Measurements from ENCODE around the gene ZNF598. TPM values are rescaled to one million over a fixed set of nuclear protein-coding genes. Genes with fewer than 3 reads are reported as not detected.

Gene ZNF598
- polyA plus RNA-seq, 4 donors: 13.8 to 30.8 (median 26.6) TPM

GRCh38 chr16:2008631-2009163, 924 bp downstream of the ZNF598 start:
- no peak for DNase-seq (ENCODE audit: low read depth in 4 of 4, low spot score in 2 of 4)

GRCh38 chr16:2008009-2008526, 1.6 kb downstream of the ZNF598 start:
- no peak for DNase-seq (ENCODE audit: low read depth in 4 of 4, low spot score in 2 of 4)

- no peak for DNase-seq (ENCODE audit: low read depth in 4 of 4, low spot score in 2 of 4)
Observed at GRCh38 chr16:2007081-2007836, 2.4 kb downstream of the ZNF598 start.

- DNase-seq (ENCODE audit: low read depth in 4 of 4, low spot score in 2 of 4): no peak
Observed at GRCh38 chr16:2006317-2006716, 3.3 kb downstream of the ZNF598 start.

GRCh38 chr16:2005646-2006045, 4.0 kb downstream of the ZNF598 start:
- DNase-seq (ENCODE audit: low read depth in 4 of 4, low spot score in 2 of 4): no peak

DNA sequence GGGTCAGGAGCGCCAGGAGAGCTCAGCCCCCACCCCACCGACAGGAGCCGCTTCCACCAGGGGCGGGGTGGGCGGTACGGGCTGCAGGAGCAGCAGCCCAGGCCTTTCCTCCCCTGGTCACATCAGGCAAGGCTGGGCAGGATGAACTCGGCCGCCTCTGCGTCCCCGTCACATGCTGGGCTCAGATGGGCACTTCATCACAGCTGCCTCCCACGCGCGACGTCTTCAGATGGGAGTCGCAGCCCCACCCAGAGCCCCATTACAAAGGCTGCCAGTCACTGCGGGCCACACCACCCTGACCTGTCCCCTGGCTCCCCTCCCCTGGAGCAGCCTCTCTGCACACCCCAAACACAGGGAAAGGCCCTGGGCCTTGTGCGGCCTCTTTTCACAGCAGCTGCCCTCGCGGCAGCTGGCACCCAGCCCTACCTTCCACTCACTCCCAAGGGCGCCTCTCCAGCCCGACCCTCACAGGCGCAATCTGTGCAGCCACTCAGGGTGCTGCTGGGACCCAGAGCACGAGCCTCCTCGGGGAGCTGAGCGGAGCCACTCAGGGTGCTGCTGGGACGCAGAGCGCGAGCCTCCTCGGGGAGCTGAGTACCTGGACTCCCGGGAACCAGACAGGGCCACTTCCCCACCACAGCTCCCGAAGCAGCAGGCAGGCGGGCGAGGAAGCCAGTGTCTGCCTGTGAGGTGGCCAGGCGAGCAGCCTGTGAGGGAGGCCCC, 4.7 kb downstream of the ZNF598 start:
- no peak for DNase-seq (ENCODE audit: low read depth in 4 of 4, low spot score in 2 of 4)

DNA sequence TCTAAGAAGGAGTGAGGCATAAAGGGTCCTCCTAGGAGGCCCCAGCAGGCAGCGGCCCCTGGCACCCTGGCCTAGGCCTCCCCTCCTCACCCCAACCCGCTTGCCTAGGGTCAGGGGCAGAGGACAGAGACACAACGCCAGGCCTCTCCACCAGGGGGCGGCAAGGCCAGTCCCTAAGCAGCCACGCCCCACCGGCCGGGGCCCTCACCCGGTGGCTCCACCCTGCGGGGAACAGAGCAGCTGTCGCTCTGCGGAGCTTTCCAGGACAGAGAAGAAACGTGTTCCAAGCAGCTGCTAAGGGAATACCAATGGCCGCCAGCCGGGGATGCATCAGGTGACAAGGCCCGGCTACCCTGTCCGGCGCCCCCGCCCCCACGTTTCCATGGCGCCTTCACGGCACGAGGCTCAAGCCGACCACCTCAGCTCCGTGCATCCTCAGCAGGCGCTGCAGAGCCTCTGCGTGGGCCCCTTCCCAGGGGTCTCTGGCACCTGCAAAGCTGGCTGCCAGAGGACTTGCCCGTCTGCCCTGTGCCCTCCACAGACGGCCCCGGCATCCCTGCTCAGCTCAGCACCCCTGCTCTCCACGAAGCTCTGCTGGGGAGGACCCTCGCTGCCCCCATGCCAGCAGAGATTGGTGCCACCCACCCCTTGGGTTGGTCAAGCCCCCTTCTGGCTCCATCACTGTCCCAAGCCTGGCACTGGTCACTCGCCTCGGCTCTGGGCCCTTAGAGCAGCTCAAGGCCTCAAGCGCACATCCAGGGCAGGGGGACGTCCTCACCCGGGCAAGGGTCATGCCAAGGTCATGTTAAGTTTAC, 5.6 kb downstream of the ZNF598 start:
- DNase-seq (ENCODE audit: low read depth in 4 of 4, low spot score in 2 of 4): peak in 1 of 4 donors; percentile 61

- no peak for DNase-seq (ENCODE audit: low read depth in 4 of 4, low spot score in 2 of 4)
Observed at GRCh38 chr16:2003231-2003826, 6.3 kb downstream of the ZNF598 start.

DNA sequence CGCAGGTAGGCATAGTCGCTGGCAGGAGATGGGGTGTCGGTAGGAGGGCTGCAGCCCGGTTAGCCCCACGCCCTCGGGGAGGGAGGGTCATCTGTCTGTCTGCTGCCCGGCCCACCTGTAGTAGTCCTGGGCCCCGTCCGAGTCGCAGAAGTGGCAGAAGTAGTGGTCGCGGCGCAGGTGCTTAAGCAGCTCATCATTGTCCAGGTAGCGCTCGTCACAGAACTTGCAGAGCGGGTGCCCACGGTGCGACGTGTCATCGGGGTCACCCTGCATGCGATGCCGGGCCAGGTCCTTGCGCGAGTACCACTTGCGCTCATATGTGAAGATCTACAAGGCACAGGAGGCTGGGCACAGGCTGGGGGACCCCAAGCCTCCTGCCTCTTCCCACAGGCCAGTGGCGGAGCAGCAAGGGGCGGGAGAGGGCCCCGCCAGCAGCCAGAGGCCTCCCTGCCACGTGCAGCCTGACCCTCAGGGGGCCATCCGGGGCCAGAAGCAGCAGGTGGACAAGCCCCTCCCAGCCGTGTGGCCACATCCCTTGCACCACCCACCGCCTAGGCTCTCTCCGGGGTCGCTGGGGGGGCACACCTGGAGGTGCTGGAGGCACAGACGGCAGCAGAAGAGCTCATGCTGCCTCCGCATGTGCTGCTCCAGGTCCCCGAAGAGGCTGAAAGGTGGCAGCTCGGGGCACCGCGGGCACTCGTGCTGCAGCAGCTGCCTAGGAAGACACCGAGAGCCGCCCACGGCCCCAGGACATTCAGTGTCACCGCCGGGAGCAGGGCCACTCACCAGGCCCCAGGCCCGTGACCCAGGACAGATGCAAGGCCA, 7.0 kb downstream of the ZNF598 start:
- no peak for DNase-seq (ENCODE audit: low read depth in 4 of 4, low spot score in 2 of 4)

GRCh38 chr16:2001456-2002355, 7.9 kb downstream of the ZNF598 start:
- DNase-seq (ENCODE audit: low read depth in 4 of 4, low spot score in 2 of 4): no peak

GRCh38 chr16:2001035-2001434, 8.6 kb downstream of the ZNF598 start:
- no peak for DNase-seq (ENCODE audit: low read depth in 4 of 4, low spot score in 2 of 4)

DNA sequence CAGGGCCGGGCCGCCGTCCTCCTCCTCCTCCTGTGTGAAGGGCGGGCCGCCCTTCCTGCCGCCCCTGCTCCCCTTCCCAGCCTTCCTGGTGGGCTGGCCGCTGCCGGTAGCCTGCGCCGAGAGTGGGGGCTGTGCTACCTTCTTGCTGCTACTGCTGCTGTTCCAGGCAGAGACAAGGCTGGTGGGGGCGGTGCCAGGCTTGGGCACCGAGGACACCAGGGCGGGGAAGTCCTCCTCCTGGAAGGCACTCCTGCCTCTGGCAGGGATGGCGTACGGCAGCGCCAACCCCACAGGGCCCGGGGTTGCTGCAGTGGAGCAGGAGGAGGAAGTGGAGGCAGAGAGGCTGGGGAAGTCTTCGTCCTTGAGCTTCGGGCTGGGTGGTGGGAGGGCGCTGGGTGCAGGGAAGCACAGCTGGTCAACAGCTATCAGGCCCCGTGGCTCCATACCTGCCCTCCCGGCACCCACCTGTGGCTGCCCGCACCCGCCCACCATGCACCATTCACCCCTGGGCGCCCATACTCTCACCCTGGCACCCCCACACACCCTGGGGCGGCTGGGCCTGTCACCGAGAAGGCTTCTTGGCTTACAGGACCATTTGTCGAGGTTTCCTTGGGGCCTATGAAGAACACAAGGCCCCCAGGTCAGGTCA, 9.6 kb downstream of the ZNF598 start:
- no peak for DNase-seq (ENCODE audit: low read depth in 4 of 4, low spot score in 2 of 4)

- no peak for DNase-seq (ENCODE audit: low read depth in 4 of 4, low spot score in 2 of 4)
Observed at GRCh38 chr16:1998852-1999801, 10.5 kb downstream of the ZNF598 start.

GRCh38 chr16:1998360-1998835, 11.2 kb downstream of the ZNF598 start:
- DNase-seq (ENCODE audit: low read depth in 4 of 4, low spot score in 2 of 4): no peak

DNA sequence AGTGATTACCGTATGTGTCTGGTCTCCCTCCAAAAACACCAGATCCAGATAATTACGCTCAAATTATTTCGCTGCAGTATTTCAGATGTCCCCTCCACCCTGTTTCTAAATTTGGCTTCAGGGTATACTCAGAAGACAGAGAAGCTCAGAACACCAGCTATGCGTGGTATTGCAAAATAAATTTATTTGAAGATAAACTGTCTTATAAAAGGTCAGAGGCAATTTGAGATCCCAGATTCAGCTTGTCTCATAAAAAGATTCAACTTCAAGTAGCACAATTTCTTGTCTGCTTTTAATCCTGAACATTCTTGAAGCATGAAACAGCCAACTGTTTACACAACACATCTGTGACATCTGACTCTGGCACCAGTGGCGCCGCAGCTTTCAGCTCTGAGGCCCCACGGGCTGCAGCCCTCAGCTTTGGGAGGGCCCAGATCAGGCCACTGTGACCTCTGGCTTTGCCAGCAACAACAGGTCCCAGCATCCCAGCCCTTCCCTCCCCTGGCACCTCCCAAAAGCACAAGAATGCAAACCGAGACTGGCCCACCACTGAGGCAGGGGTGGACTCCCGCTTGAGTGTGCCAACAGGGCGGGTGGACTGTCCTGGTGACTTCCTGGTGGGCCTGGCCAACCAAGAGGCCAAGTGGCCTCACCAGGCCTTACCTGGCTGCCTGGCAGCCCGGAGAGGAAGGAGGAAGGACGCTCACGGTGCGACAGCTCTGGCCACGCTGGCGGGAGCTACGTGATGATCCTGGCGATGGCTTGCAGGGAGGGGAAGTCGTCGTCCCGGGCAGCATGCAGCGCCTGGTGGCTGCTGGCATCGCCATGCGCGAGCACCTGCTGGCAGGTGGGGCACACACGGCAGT, 11.9 kb downstream of the ZNF598 start:
- DNase-seq (ENCODE audit: low read depth in 4 of 4, low spot score in 2 of 4): no peak

DNA sequence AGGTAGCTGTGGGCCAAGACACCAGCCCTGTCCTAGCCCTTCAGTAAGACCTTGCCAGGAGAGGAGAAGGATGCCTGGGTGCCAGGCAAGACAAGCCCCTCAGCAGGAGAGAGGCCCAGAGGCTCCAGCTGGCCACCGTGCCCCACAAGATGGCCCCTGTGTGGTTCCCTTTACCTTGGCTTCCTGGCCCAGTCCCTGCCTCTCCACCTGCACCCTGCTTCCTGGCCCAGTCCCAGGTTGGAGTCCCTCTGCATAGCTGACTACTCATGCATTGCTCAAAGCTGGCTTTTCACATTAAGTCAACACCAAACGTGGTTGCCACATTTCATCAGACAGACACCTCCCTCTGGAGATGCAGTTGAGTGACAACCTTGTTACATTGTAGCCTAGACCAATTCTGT, 15.9 kb downstream of the ZNF598 start:
- DNase-seq (ENCODE audit: low read depth in 4 of 4, low spot score in 2 of 4): no peak
